ENCODE data around the gene FKBP8.

The FKBP8 gene

DNA sequence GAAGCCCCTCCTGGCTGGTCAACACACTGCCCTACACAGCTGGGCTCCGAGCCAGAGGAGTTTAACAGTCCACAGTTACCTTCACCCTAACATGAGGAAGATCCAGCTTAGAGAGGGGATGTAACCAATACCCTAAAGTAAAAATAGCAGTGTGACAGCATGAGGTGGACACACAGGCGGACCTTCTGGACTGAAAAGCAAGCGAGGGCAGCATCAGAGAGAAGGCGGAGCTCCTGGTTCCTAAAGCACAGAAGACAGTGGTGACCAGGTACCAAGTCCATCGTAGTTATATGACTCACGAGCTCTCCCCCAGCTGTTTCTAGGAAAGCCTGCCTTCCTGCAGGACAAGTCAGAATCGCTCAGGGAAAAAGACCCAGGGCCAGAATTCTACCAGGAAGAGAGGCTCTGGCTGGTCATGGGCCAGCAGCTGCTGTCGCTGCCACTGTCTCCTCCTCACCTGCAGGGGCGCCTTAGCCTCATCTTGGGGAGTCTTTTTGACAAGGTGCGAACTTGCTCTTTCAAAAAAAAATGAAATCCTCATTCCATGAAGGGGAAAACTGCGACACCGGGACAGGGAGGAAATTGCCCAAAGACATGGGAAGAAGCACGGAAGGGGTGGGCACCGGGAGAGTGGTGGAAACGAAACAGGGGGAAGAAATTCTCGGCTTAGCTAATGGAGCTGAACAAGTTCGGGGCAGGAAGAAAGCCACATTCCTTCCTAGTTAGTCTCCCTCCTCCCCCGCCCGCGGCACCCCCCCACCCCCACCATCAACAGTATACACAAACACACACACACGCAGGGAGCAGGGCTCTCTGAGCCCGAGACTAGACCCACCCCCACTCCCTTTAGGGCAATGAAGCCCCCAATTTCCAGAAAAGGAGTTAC, 23.2 kb downstream of the FKBP8 start (continued):
- no peak for TF ChIP-seq TSHZ2 (CRISPR knock-in tag; IDR thresholded peaks at IDR 0.05)
- no peak for TF ChIP-seq ZNF8 (CRISPR knock-in tag; IDR thresholded peaks at IDR 0.05)
- TF ChIP-seq TOX (CRISPR knock-in tag; IDR thresholded peaks at IDR 0.05; ENCODE audit: borderline replicate concordance): no peak
- TF ChIP-seq ZFP3 (CRISPR knock-in tag; IDR thresholded peaks at IDR 0.05): no peak
- TF ChIP-seq ESRRG (CRISPR knock-in tag; IDR thresholded peaks at IDR 0.05): no peak
- TF ChIP-seq ARNTL (CRISPR knock-in tag; IDR thresholded peaks at IDR 0.05; ENCODE audit: borderline replicate concordance, low read depth): no peak

DNA sequence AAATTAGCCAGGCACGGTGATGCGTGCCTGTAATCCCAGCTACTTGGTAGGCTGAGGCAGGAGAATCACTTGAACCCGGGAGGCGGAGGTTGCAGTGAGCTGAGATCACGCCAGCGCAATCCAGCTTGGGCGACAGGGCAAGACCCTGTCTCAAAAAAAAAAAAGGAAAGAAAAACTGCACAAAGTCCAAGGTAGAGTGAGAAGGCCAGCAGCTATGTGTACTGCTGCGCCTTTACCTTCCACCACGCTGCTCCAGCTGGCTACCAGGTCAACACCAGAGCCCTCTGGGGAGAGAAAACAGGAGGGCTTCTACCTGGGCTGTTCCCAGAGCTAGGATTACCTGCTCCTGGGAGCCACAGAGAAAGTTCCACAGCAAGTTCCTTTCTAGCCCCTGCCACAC, 24.7 kb downstream of the FKBP8 start:
- TF ChIP-seq TSHZ2 (CRISPR knock-in tag; IDR thresholded peaks at IDR 0.05): no peak
- no peak for TF ChIP-seq ZNF8 (CRISPR knock-in tag; IDR thresholded peaks at IDR 0.05)
- TF ChIP-seq, protein P1, sequence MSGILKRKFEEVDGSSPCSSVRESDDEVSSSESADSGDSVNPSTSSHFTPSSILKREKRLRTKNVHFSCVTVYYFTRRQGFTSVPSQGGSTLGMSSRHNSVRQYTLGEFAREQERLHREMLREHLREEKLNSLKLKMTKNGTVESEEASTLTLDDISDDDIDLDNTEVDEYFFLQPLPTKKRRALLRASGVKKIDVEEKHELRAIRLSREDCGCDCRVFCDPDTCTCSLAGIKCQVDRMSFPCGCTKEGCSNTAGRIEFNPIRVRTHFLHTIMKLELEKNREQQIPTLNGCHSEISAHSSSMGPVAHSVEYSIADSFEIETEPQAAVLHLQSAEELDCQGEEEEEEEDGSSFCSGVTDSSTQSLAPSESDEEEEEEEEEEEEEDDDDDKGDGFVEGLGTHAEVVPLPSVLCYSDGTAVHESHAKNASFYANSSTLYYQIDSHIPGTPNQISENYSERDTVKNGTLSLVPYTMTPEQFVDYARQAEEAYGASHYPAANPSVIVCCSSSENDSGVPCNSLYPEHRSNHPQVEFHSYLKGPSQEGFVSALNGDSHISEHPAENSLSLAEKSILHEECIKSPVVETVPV (CRISPR knock-in tag; IDR thresholded peaks at IDR 0.05): no peak
- TF ChIP-seq BACH2 (CRISPR knock-in tag; IDR thresholded peaks at IDR 0.05; ENCODE audit: borderline replicate concordance): no peak
- no peak for TF ChIP-seq PPARA (CRISPR knock-in tag; IDR thresholded peaks at IDR 0.05; ENCODE audit: borderline replicate concordance)
- TF ChIP-seq CREB5 (CRISPR knock-in tag; IDR thresholded peaks at IDR 0.05; ENCODE audit: low read depth): no peak
- no peak for TF ChIP-seq ZC3H10 (CRISPR knock-in tag; IDR thresholded peaks at IDR 0.05)
- no peak for TF ChIP-seq SNAI2 (CRISPR knock-in tag; IDR thresholded peaks at IDR 0.05)
- no peak for TF ChIP-seq GLIS3 (CRISPR knock-in tag; IDR thresholded peaks at IDR 0.05)
- TF ChIP-seq, protein P2, sequence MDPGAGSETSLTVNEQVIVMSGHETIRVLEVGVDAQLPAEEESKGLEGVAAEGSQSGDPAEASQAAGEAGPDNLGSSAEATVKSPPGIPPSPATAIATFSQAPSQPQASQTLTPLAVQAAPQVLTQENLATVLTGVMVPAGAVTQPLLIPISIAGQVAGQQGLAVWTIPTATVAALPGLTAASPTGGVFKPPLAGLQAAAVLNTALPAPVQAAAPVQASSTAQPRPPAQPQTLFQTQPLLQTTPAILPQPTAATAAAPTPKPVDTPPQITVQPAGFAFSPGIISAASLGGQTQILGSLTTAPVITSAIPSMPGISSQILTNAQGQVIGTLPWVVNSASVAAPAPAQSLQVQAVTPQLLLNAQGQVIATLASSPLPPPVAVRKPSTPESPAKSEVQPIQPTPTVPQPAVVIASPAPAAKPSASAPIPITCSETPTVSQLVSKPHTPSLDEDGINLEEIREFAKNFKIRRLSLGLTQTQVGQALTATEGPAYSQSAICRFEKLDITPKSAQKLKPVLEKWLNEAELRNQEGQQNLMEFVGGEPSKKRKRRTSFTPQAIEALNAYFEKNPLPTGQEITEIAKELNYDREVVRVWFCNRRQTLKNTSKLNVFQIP (CRISPR knock-in tag; IDR thresholded peaks at IDR 0.05; ENCODE audit: borderline replicate concordance, low read depth): no peak
- TF ChIP-seq TCF4 (CRISPR knock-in tag; IDR thresholded peaks at IDR 0.05; ENCODE audit: borderline replicate concordance): no peak
- no peak for TF ChIP-seq RARB (CRISPR knock-in tag; IDR thresholded peaks at IDR 0.05)

DNA sequence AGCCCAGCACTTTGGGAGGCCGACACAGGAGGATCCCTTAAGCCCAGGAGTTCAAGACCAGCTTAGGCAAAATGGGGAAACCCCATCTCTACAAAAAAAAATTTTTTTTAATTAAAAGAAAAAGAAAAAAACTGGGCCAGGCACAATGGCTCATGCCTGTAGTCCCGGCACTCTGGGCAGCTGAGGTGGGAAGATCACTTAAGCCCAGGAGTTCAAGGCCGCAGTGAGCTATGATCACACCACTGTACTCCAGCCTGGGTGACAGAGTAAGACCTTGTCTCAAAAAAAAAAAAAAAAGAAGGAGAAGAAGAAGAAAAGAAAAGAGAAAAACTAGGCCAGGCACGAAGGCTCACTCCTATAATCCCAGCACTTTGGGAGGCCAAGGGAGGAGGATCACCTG, 25.8 kb downstream of the FKBP8 start:
- no peak for ATAC-seq
- TF ChIP-seq TCF4 (CRISPR knock-in tag; IDR thresholded peaks at IDR 0.05; ENCODE audit: borderline replicate concordance) (no peak), ZFP30 (CRISPR knock-in tag; IDR thresholded peaks at IDR 0.05) (no peak), RARB (CRISPR knock-in tag; IDR thresholded peaks at IDR 0.05) (no peak), ZNF8 (CRISPR knock-in tag; IDR thresholded peaks at IDR 0.05) (no peak), TSHZ2 (CRISPR knock-in tag; IDR thresholded peaks at IDR 0.05) (no peak), ZC3H10 (CRISPR knock-in tag; IDR thresholded peaks at IDR 0.05) (no peak), ISL1 (CRISPR knock-in tag; IDR thresholded peaks at IDR 0.05) (no peak)
- TF ChIP-seq, protein P1 (CRISPR knock-in tag; IDR thresholded peaks at IDR 0.05): no peak
- TF ChIP-seq, protein P2 (CRISPR knock-in tag; IDR thresholded peaks at IDR 0.05; ENCODE audit: borderline replicate concordance, low read depth): no peak

More for the DNA sequence above, 24.7 kb downstream of the FKBP8 start:
- ATAC-seq: no peak
